Embryonic facial prominence (tissue), 1 donor: ENCODE measurements around the gene OCRL.

Experiments
- DNase-seq: peaks from one replicate; pipeline ENCODE4 v3.0.0-alpha.2; 2016; ENCODE audit errors: extremely low spot score

Gene OCRL

DNA sequence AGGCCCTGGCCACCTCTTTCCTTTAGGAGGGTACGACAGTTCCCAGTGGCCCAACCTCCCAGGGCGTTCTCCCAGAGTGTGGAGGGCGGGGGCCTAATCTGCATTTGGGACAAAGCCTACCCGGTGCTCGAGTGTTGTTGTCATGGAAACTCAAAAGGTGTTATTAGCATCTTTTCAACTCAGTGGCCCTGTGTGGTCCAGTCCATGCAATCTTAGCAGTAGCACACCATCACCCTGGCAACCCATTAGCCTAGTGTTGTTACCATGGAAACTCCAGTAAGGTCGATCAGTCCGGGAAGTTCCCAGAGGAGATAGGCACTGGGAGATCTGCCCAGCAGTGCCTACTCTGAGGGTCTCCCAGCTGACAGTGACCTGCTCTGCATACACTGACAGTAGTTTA is 94.5 kb downstream of the OCRL start:
- DNase-seq = no peak

DNA sequence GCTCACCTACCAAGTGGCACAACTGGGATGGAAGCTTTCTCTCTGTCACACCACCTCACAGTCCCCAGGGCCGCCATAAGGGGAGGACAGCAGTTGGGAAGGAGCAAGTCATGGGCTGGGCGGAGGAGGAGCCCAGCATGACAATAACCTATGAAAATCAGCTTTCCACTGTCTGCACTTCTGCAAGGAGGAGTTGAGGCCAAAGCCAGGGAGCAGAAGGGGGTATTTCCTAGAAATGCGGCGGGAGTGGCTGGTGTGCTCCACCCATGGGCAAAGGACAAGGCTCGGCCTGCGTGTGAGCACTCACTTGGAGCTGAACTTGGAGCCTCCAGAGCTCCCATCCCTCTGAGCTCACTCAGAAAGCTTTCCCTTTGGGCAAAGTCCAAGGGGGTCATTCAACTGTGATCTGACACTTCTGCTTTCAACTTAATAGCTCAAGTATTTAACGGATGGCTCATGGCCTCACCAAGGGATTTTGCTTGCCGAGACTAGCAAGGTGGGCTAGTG is 96.2 kb downstream of the OCRL start:
- DNase-seq = no peak

DNA sequence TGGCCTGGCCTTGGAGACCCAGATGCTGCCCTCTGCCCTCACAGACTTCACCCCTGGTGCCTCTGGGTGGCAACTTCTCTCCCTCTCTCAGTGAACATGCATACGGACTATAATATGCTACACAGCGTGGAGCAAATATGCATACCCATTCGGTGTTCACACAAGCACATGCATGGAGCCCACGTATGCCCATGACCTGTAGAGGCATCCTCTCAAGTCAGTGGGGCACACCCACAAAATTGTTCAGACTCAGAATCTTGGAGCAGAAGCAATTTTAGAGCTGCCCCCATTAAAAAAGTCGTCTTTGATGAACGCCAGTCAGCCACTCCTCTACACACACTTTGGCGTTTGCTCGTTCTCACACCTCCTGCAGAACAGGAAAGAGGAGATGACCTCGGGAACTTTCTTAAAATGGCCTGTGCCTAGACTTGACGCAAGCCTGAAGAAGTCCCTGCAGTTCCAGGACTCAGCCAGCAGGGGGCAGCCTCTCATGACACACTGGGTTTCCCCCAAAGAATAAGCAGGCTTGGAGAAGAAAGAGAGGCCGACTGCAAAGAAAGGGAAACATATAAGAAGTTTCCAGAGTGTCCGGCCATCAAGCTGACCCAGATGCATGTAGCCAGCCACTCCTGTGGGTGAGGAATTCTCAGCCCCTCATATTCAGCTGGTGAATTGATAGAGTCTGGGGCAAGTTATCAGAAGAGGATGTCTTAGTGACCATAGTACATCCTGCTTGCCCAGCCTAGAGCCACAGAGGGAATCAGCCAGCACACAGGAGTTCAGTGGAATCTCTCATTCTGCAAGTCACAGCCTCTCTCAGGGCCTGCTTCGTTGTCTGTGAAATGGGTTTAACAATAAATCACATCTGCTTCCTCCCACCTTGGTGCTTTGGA is 97.4 kb downstream of the OCRL start:
- DNase-seq = peak; percentile 25

DNA sequence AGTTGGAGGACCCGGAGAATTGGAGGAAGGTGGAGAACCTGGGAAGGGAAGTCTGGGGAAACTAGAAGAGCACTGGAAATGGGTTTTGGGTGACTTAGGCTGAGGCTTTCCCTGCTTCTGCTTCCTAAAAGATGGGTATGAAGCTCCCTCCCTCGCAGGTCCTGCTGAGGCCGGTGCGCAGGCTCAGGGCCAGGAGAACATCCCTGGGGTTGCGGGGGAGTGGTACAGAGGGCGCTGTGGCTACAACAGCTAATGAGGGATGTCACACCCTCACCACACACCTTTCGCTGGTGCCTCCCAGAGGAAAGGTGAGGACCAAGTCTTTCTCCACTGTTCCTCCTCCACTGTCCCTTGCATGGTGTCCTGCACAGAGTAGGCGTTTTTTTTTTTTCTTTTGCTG is 98.9 kb downstream of the OCRL start:
- DNase-seq = no peak

DNA sequence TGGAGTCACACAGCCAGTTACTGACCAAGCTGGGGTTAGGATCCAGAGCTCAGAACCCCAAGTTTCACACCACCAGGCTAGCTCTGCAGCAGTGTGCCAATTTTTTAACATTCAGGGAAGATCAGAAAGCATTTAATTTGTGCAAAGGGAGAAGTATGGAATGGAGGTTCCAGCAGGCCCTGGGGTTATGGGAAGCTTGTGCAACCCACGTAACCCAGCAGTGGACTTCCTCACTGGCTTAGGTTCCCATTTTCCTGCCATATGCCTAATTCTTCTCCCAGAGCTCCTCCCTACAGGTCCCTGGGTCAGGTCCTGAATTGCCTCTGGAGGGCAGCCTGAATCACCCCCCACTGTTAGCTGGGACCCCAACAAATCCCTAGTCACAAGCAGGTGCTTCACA is 100.7 kb downstream of the OCRL start:
- DNase-seq = no peak

DNA sequence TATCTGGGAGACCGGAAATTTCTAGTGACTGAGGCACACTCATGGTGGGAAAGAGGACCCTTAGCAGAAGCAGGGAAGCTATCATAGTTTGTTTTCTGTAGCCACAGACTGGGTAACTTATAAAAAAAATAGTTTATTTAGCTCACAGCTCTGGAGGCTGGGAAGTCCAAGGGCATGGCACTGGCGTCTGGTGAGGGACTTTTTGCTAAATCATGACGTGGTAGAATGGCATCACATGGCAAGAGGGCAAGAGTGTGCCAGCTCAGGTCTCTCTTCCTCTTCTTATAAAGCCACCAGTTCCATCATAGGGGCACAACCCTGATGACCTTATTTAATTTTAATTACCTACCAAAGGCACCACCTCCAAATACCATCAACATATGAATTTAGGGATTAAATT is 101.4 kb downstream of the OCRL start:
- no peak for DNase-seq

DNA sequence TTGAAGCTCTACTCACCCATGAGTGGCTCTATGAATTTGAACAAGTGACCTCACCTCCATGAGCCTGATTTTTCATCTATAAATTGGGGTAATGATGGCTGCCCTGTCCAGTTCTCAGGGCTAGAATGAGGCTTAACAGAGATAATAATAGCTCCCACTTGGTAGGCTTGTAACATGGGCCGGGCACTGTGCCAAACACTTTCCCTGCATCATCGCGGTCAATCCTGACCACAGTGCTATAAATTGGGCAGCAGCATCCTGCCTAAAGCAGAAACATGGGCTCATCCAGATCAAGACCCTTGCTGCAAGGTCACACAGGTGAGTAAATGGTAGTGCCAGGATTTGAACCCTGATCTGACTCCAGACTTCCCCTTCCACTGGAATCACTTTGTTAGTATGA is 101.9 kb downstream of the OCRL start:
- no peak for DNase-seq
